ENCODE results near the gene LHPP.

The LHPP gene

DNA sequence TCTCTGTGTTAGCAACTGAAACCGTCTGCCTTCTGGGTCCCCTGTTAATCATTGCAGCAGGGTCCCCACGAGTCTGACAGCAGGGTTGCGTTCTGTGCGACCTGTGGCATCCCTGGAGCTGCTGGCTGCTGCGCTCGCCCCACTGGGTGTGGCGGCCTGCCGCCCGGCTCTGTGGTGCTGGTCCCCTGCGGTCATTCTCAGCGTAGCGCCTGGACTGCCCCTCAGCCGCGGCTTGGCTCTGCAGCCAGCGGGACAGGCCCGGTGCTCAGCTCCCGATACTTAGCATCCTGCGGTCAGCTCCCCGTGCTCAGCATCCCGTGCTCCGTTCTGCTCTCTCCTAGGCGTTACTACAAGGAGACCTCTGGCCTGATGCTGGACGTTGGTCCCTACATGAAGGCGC lies 35.0 kb downstream of the LHPP start:
- TF ChIP-seq, protein P1, sequence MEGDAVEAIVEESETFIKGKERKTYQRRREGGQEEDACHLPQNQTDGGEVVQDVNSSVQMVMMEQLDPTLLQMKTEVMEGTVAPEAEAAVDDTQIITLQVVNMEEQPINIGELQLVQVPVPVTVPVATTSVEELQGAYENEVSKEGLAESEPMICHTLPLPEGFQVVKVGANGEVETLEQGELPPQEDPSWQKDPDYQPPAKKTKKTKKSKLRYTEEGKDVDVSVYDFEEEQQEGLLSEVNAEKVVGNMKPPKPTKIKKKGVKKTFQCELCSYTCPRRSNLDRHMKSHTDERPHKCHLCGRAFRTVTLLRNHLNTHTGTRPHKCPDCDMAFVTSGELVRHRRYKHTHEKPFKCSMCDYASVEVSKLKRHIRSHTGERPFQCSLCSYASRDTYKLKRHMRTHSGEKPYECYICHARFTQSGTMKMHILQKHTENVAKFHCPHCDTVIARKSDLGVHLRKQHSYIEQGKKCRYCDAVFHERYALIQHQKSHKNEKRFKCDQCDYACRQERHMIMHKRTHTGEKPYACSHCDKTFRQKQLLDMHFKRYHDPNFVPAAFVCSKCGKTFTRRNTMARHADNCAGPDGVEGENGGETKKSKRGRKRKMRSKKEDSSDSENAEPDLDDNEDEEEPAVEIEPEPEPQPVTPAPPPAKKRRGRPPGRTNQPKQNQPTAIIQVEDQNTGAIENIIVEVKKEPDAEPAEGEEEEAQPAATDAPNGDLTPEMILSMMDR (conservative IDR thresholded peaks at IDR 0.05; ENCODE audit: low read depth) = no peak
- H3K27ac ChIP-seq = no peak overlapping the region
- DNase-seq (ENCODE audit: low spot score) = no peak
- ChIA-PET POLR2A (ENCODE audit: low non-redundant PET) (no interaction called here), CTCF (no interaction called here)

DNA sequence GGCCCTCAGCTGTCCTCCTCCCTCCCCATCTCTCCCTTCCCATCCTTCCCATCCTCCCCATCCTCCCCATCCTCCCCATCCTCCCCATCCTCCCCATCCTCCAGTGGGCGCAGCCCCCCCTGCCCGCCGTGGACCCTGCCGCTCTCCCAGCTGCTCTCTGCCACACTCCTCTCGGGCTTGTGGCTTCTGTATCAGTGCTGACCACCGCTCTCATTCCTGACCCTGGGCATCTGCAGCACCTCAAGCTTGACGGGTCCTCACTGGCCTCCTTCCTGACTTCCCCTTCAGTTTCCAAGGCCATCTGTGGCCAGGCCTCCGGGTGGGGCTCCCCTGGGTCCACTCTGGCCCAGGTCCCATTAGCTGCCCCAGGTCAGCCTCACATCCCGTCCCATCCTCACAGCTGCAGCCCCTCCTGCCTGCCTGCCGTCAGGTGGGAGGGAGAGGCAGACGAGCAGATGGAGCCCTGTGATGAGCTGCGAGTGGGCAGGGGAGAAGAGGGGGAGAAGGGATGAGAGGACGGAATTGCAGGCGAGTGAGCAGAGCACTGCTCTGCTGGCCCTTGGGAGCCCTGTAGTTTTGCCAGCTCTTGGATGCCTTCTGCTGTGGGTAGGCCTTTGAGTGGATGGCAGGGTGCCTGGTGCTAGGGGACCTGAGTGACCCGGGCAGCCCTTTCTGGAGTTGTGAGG lies 35.7 kb downstream of the LHPP start:
- ChIA-PET POLR2A (ENCODE audit: low non-redundant PET) (no interaction called here), CTCF (no interaction called here)
- no peak overlapping the region for H3K27ac ChIP-seq
- DNase-seq (ENCODE audit: low spot score) = no peak
- TF ChIP-seq, protein P1 (conservative IDR thresholded peaks at IDR 0.05; ENCODE audit: low read depth) = no peak

DNA sequence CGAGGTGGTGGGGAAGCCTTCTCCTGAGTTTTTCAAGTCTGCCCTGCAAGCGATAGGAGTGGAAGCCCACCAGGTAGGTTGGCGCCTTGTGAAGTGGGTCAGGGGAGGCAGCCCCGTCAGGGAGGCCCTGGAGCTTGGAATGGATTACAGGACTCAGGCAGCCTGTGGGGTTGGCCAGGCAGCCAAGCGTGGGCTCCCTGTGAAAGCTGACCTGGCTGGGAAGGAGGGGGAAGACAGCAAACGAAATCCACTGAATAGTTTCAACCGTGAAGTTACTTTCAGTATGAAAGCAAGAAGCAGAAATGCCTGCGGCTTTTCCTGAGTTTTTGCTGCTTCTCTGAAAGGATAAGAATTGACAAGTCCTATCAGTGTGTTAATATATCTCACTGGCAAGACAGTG lies 36.4 kb downstream of the LHPP start:
- ChIA-PET CTCF (no interaction called here), POLR2A (ENCODE audit: low non-redundant PET) (no interaction called here)
- DNase-seq (ENCODE audit: low spot score) = no peak
- TF ChIP-seq, protein P1 (conservative IDR thresholded peaks at IDR 0.05; ENCODE audit: low read depth) = no peak
- H3K27ac ChIP-seq = no peak overlapping the region

DNA sequence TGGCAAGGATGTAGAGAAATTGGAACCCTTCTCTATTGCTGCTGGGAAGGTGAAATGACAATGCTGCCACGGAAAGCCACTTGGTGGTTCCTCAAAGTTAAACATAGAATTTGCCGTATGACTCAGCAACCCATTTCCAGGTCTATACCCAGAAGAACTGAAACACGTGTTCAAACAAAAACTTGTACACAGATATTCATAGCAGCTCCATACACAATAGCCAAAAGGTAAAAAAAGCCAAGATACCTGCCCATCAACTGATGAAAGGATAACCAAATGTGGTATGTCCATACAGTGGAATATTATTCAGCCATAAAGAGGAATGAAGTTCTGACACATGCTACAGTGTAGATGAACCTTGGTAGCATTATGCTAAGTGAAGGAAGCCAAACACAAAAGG lies 39.1 kb downstream of the LHPP start:
- CTCF ChIA-PET = no interaction called here
- H3K27ac ChIP-seq = no peak overlapping the region
- POLR2A ChIA-PET (ENCODE audit: low non-redundant PET) = no interaction called here
- no peak for DNase-seq (ENCODE audit: low spot score)
- TF ChIP-seq, protein P1 (conservative IDR thresholded peaks at IDR 0.05; ENCODE audit: low read depth) = no peak

DNA sequence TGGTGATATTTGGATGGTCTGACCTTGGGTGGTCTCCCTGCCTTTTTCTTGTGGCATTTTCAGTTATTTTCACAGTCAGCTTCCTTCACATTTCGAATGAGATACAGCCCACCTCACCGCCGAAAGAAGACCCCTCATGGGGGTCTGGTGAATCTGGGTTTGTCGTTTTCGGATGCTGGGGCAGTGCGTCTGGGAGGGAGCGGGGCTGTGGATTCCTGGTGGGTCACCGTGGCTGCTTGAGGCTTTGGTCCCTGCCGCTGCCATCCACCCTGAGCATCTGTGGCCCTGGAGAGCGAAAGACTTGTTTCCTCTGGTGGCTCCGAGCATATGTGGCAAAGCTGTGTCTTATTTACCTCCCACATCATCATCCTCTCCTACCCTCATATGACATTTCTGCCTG lies 43.1 kb downstream of the LHPP start:
- TF ChIP-seq, protein P1 (conservative IDR thresholded peaks at IDR 0.05; ENCODE audit: low read depth) = no peak
- POLR2A ChIA-PET (ENCODE audit: low non-redundant PET) = no interaction called here
- CTCF ChIA-PET = interaction anchor here (0.5 to 0.6 kb wide), 2 partner anchors 13 to 919 kb away, joined by 3 to 4 read pairs; no protein-coding TSS in a partner anchor

DNA sequence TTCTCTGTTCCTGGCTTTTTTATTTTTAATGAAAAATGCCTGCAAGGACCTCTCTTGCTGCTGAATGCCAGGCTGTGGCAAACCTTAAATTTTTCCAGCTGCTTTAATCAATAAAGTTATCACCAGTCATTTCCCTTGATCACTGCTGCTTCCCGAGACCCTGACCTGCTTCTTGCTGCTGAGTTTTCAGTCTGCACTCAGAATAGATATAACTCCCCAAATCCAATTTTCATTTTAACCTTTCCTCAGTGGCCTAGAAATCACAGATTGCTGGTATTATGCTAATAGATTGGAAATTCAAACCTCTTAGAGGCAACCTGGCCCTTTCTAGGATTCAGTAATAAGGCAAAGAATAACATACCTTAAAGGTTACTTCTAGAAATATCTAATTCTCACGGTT lies 43.7 kb downstream of the LHPP start:
- ChIA-PET CTCF (interaction anchor here (0.6 kb wide), 2 partner anchors 17 to 920 kb away, joined by 4 read pairs; no protein-coding TSS in a partner anchor), POLR2A (ENCODE audit: low non-redundant PET) (no interaction called here)

More for the DNA sequence above, 43.1 kb downstream of the LHPP start:
- no peak for DNase-seq (ENCODE audit: low spot score)
- no peak overlapping the region for H3K27ac ChIP-seq

More for the DNA sequence above, 43.7 kb downstream of the LHPP start:
- TF ChIP-seq, protein P1 (conservative IDR thresholded peaks at IDR 0.05; ENCODE audit: low read depth) = no peak
- no peak for DNase-seq (ENCODE audit: low spot score)
- no peak overlapping the region for H3K27ac ChIP-seq

Measured in RWPE1 (cell line).